ENCODE results near the gene ARFGEF3. TPM values are rescaled to one million over a fixed set of nuclear protein-coding genes. Genes with fewer than 3 reads are reported as not detected.

Gene ARFGEF3
- polyA plus RNA-seq, 1 of the 3 experiments (the other 2 are of a cell fraction), result not detected

DNA sequence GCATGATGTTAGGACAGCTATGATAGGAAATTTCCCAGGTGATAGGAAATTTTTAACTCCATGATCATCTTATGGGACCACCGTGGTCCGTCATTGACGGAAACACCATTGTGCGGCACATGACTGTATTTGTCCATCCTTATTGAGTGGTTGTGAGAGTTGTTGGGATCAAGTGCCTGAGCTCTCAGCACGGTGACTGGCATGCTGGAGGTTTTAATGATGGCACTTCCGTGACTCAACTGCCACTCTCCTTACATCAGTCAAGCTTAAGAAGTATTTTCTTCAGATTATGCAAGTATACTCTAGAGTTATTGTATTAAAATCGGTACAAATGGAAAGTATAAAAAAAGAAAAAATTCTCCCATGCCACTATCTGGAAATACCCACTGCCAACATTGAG is 35.8 kb downstream of the ARFGEF3 start:
- Histone ChIP-seq H3K79me2 (ENCODE audit: insufficient read depth) (no peaks in the 10 kb centered on the region), H4K20me1 (ENCODE audit: insufficient read depth) (no peaks in the 10 kb centered on the region), H3K4me3 (ENCODE audit: low read depth in 2 of 2, low read length in 1 of 2) (no peak overlapping the region), H3F3A (replicated peaks; ENCODE audit: insufficient read depth) (no peaks in the 10 kb centered on the region), H3K9me3 (no peaks in the 10 kb centered on the region), H2AFZ (ENCODE audit: low read depth) (no peak overlapping the region), H3K9ac (no peak overlapping the region), H3K27me3 (ENCODE audit: insufficient read depth) (no peaks in the 10 kb centered on the region), H3K4me2 (no peak overlapping the region), H3K9me2 (no peaks in the 10 kb centered on the region), H3K36me3 (replicated peaks in 1 of 2; ENCODE audit: control insufficient read depth in 1 of 2, insufficient read depth in 2 of 2, low read length in 1 of 2) (no peaks in the 10 kb centered on the region), H3K4me1 (ENCODE audit: control insufficient read depth in 1 of 2, insufficient read depth in 2 of 2, low read depth in 1 of 2, low read length in 1 of 2) (no peaks in the 10 kb centered on the region), H3K27ac (ENCODE audit: low read depth in 2 of 2, low read length in 1 of 2) (no peak overlapping the region)
- no peak for TF ChIP-seq EP300 (IDR thresholded peaks at IDR 0.05; ENCODE audit: borderline replicate concordance in 1 of 2, low read depth in 1 of 2, low read length in 1 of 2)
- TF ChIP-seq, protein P1, sequence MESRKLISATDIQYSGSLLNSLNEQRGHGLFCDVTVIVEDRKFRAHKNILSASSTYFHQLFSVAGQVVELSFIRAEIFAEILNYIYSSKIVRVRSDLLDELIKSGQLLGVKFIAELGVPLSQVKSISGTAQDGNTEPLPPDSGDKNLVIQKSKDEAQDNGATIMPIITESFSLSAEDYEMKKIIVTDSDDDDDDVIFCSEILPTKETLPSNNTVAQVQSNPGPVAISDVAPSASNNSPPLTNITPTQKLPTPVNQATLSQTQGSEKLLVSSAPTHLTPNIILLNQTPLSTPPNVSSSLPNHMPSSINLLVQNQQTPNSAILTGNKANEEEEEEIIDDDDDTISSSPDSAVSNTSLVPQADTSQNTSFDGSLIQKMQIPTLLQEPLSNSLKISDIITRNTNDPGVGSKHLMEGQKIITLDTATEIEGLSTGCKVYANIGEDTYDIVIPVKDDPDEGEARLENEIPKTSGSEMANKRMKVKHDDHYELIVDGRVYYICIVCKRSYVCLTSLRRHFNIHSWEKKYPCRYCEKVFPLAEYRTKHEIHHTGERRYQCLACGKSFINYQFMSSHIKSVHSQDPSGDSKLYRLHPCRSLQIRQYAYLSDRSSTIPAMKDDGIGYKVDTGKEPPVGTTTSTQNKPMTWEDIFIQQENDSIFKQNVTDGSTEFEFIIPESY (IDR thresholded peaks at IDR 0.05; ENCODE audit: borderline replicate concordance, low read depth), result no peak
- TF ChIP-seq ELF1 (IDR thresholded peaks at IDR 0.05), result no peak
- no peak for TF ChIP-seq SIN3A (IDR thresholded peaks at IDR 0.05; ENCODE audit: borderline replicate concordance, low read depth, low read length)
- TF ChIP-seq NRF1 (IDR thresholded peaks at IDR 0.05; ENCODE audit: low read depth, low read length), result no peak
- no peak for TF ChIP-seq YY1 (IDR thresholded peaks at IDR 0.05; ENCODE audit: low read depth)
- TF ChIP-seq NFIC (IDR thresholded peaks at IDR 0.05; ENCODE audit: borderline replicate concordance), result no peak
- no peak for TF ChIP-seq FOXJ3 (CRISPR knock-in tag; IDR thresholded peaks at IDR 0.05)
- TF ChIP-seq, protein P2, sequence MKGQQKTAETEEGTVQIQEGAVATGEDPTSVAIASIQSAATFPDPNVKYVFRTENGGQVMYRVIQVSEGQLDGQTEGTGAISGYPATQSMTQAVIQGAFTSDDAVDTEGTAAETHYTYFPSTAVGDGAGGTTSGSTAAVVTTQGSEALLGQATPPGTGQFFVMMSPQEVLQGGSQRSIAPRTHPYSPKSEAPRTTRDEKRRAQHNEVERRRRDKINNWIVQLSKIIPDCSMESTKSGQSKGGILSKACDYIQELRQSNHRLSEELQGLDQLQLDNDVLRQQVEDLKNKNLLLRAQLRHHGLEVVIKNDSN (IDR thresholded peaks at IDR 0.05; ENCODE audit: borderline replicate concordance, low read depth), result no peak
- no peak for TF ChIP-seq SMC3 (IDR thresholded peaks at IDR 0.05; ENCODE audit: low read depth, low read length)
- TF ChIP-seq FOXM1 (IDR thresholded peaks at IDR 0.05; ENCODE audit: low read depth), result no peak
- no peak for TF ChIP-seq MXI1 (IDR thresholded peaks at IDR 0.05; ENCODE audit: low read depth, low read length)
- ChIA-PET CTCF (interaction anchor here (0.9 to 1.2 kb wide), 2 partner anchors 11 to 310 kb away, joined by 3 read pairs; no protein-coding TSS in a partner anchor), POLR2A (no interaction called here)
- no peak for DNase-seq
- WGBS (ENCODE audit: low lambda C conversion rate), result 55% methylated on average over 7 of the region's 7 CpGs

DNA sequence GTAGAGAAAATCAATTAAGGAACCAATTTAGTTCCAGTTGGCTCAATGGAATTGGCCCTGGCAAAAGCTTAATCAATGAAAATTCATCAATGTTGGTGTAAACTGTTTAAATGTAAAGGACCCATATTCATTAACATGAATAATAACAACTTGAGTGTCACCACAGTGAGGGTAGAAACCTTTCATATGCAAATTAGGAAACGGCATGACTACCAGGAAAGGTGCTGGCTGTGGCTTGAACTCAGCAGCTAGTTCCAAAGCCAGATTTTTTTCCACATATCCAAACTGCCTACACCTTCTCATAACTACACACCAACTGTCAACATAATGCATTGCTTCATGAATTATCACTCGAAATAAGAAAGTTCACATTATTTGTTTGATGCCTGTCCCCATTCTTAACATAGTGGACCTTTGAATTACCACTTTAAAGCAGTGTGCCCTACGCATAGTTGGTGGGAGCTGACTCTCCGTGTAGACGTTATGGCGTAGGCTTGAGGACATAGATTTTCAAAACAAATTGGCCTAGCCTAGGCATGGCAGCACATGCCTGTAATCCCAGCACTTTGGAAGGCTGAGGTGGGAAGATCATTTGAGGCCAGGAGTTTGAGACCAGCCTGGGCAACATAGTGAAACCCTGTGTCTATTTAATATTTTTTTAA is 36.8 kb downstream of the ARFGEF3 start:
- H3K27me3 ChIP-seq (ENCODE audit: insufficient read depth), result no peaks in the 10 kb centered on the region
- H3K4me2 ChIP-seq, result no peak overlapping the region
- POLR2A ChIA-PET, result no interaction called here
- no peaks in the 10 kb centered on the region for H4K20me1 ChIP-seq (ENCODE audit: insufficient read depth)
- H3K9me3 ChIP-seq, result no peaks in the 10 kb centered on the region
- no peak overlapping the region for H3K27ac ChIP-seq (ENCODE audit: low read depth in 2 of 2, low read length in 1 of 2)
- TF ChIP-seq YY1 (IDR thresholded peaks at IDR 0.05; ENCODE audit: low read depth) (no peak), CHD2 (IDR thresholded peaks at IDR 0.05; ENCODE audit: low read length, partially characterized antibody) (no peak), MEF2A (IDR thresholded peaks at IDR 0.05; ENCODE audit: borderline replicate concordance, low read depth) (no peak), RAD21 (IDR thresholded peaks at IDR 0.05; ENCODE audit: low read length) (no peak)
- TF ChIP-seq, protein P1 (IDR thresholded peaks at IDR 0.05; ENCODE audit: borderline replicate concordance, low read depth), result no peak
- 33% methylated on average over 6 of the region's 6 CpGs for WGBS (ENCODE audit: low lambda C conversion rate)
- no peak for DNase-seq
- H3K4me3 ChIP-seq (ENCODE audit: low read depth in 2 of 2, low read length in 1 of 2), result no peak overlapping the region
- H3F3A ChIP-seq (replicated peaks; ENCODE audit: insufficient read depth), result no peaks in the 10 kb centered on the region
- no peaks in the 10 kb centered on the region for H3K36me3 ChIP-seq (replicated peaks in 1 of 2; ENCODE audit: control insufficient read depth in 1 of 2, insufficient read depth in 2 of 2, low read length in 1 of 2)
- no peaks in the 10 kb centered on the region for H3K79me2 ChIP-seq (ENCODE audit: insufficient read depth)
- CTCF ChIA-PET, result interaction anchor here (0.9 kb wide), 1 partner anchor 10 kb away, joined by 3 read pairs; no protein-coding TSS in a partner anchor
- no peak overlapping the region for H3K9ac ChIP-seq
- H3K4me1 ChIP-seq (ENCODE audit: control insufficient read depth in 1 of 2, insufficient read depth in 2 of 2, low read depth in 1 of 2, low read length in 1 of 2), result no peaks in the 10 kb centered on the region
- no peak overlapping the region for H2AFZ ChIP-seq (ENCODE audit: low read depth)
- no peaks in the 10 kb centered on the region for H3K9me2 ChIP-seq
